ENCODE results near the gene PRKN. TPM values are rescaled to one million over a fixed set of nuclear protein-coding genes. Genes with fewer than 3 reads are reported as not detected.

The PRKN gene
- total and polyA plus RNA-seq, 9 of the 15 experiments (the other 6 are each of a cell fraction or from before 2014, with no cell fraction given) = 0.03 to 0.96 (median 0.15) TPM; not detected in 2

GRCh38 chr6:162292915-162293314, 434.7 kb downstream of the PRKN start:
- Histone ChIP-seq H3K4me2 (ENCODE audit: insufficient read depth, low read length) (no peak overlapping the region), H3K27ac (ENCODE audit: extremely low read depth, low read depth, low read length) (no peak overlapping the region), H3K4me3 (no peak overlapping the region), H3K9me1 (ENCODE audit: control insufficient read depth, insufficient read depth, low read length) (no peaks in the 10 kb centered on the region), H3K27me3 (ENCODE audit: control insufficient read depth in 2 of 2, insufficient read depth in 2 of 2, low read length in 2 of 2) (no peaks in the 10 kb centered on the region), H3K36me3 (ENCODE audit: control insufficient read depth, insufficient read depth, low read length) (no peaks in the 10 kb centered on the region), H4K20me1 (replicated peaks; ENCODE audit: control insufficient read depth, insufficient read depth, low read length) (no peaks in the 10 kb centered on the region), H3K9me3 (replicated peaks; ENCODE audit: control insufficient read depth, insufficient read depth, low read depth, low read length) (no peaks in the 10 kb centered on the region; the same call in none of the 2 replicates), H3K79me2 (ENCODE audit: control insufficient read depth, insufficient read depth, low read length) (no peaks in the 10 kb centered on the region), H2AFZ (ENCODE audit: low read depth, low read length) (no peak overlapping the region), H3K9ac (ENCODE audit: insufficient read depth in 1 of 2, low read depth in 2 of 2, low read length in 2 of 2) (no peak overlapping the region), H3K4me1 (replicated peaks in 1 of 2; ENCODE audit: control insufficient read depth in 2 of 2, insufficient read depth in 2 of 2, low read length in 2 of 2) (no peaks in the 10 kb centered on the region)
- FAIRE-seq (no peak), ATAC-seq (no peak), DNase-seq (ENCODE audit: extremely low read depth in 1 of 4, low spot score in 3 of 4) (no peak)
- ChIA-PET CTCF (ENCODE audit: low intra/inter-chr PET ratio) (no interaction called here), POLR2A (no interaction called here)
- in situ Hi-C loops (cut with MboI) (no loop called here), intact Hi-C loops (cut with micrococcal nuclease) (no loop called here)
- 0% methylated on average over 2 of the region's 2 CpGs for WGBS (ENCODE audit: insufficient coverage, low coverage, missing lambda C conversion rate)
- BruUV-seq (replicated peaks) = no TSS peak
- TF ChIP-seq EZH2 (IDR thresholded peaks at IDR 0.05; ENCODE audit: borderline replicate concordance, low read depth, low read length) (no peak), ZNF184 (CRISPR knock-in tag; IDR thresholded peaks at IDR 0.05) (no peak), ZBTB2 (IDR thresholded peaks at IDR 0.05) (no peak), HNRNPL (IDR thresholded peaks at IDR 0.05; ENCODE audit: low read depth, low read length) (no peak)

GRCh38 chr6:162290846-162291465, 436.6 kb downstream of the PRKN start:
- no peak for FAIRE-seq
- TF ChIP-seq MEIS2 (IDR thresholded peaks at IDR 0.05; ENCODE audit: partially characterized antibody) (no peak), ZBTB8A (IDR thresholded peaks at IDR 0.05; ENCODE audit: partially characterized antibody) (no peak), ZNF75A (CRISPR knock-in tag; IDR thresholded peaks at IDR 0.05) (no peak), NFRKB (IDR thresholded peaks at IDR 0.05; ENCODE audit: low read depth) (no peak), ZNF140 (CRISPR knock-in tag; IDR thresholded peaks at IDR 0.05) (no peak), ASH1L (IDR thresholded peaks at IDR 0.05; ENCODE audit: borderline replicate concordance, low read depth, partially characterized antibody) (no peak), SRF (CRISPR knock-in tag; IDR thresholded peaks at IDR 0.05) (no peak)
- no TSS peak for BruUV-seq (replicated peaks)
- Histone ChIP-seq H3K4me2 (ENCODE audit: insufficient read depth, low read length) (no peak overlapping the region), H3K9me3 (replicated peaks; ENCODE audit: control insufficient read depth, insufficient read depth, low read depth, low read length) (no peaks in the 10 kb centered on the region; the same call in none of the 2 replicates), H3K4me3 (no peak overlapping the region), H3K9ac (ENCODE audit: insufficient read depth in 1 of 2, low read depth in 2 of 2, low read length in 2 of 2) (no peak overlapping the region), H4K20me1 (replicated peaks; ENCODE audit: control insufficient read depth, insufficient read depth, low read length) (no peaks in the 10 kb centered on the region), H3K4me1 (replicated peaks in 1 of 2; ENCODE audit: control insufficient read depth in 2 of 2, insufficient read depth in 2 of 2, low read length in 2 of 2) (no peaks in the 10 kb centered on the region), H3K9me1 (ENCODE audit: control insufficient read depth, insufficient read depth, low read length) (no peaks in the 10 kb centered on the region), H3K27ac (ENCODE audit: extremely low read depth, low read depth, low read length) (no peak overlapping the region), H3K79me2 (ENCODE audit: control insufficient read depth, insufficient read depth, low read length) (no peaks in the 10 kb centered on the region), H3K27me3 (ENCODE audit: control insufficient read depth in 2 of 2, insufficient read depth in 2 of 2, low read length in 2 of 2) (no peaks in the 10 kb centered on the region), H2AFZ (ENCODE audit: low read depth, low read length) (no peak overlapping the region), H3K36me3 (ENCODE audit: control insufficient read depth, insufficient read depth, low read length) (no peaks in the 10 kb centered on the region)
- WGBS (ENCODE audit: insufficient coverage, low coverage, missing lambda C conversion rate) = 0% methylated on average over 6 of the region's 6 CpGs
- ChIA-PET CTCF (ENCODE audit: low intra/inter-chr PET ratio) (no interaction called here), POLR2A (no interaction called here)
- ATAC-seq = no peak
- no peak for DNase-seq (ENCODE audit: extremely low read depth in 1 of 4, low spot score in 3 of 4)
- in situ Hi-C loops (cut with MboI) = no loop called here
- intact Hi-C loops (cut with micrococcal nuclease) = no loop called here
